Activated naive CD4-positive, alpha-beta T cell treated with Interleukin-2 at 50 U/mL for 16 hours (primary cell): ENCODE results near the gene PREX1.

Experiments
- DNase-seq: peaks from one replicate; pipeline ENCODE4 v3.0.0-alpha.2; 2020

Gene PREX1

GRCh38 chr20:48629069-48629959, 198.5 kb downstream of the PREX1 start:
- DNase-seq, result no peak

- no peak for DNase-seq
These were observed 200.1 kb downstream of the PREX1 start for GRCh38 chr20:48627737-48628128.

GRCh38 chr20:48626938-48627736, 200.7 kb downstream of the PREX1 start:
- DNase-seq, result no peak

GRCh38 chr20:48626226-48626937, 201.4 kb downstream of the PREX1 start:
- no peak for DNase-seq

- no peak for DNase-seq
These were observed 202.5 kb downstream of the PREX1 start for GRCh38 chr20:48625136-48625900.

- no peak for DNase-seq
These were observed 203.3 kb downstream of the PREX1 start for GRCh38 chr20:48624315-48625020.

GRCh38 chr20:48623906-48624265, 203.9 kb downstream of the PREX1 start:
- DNase-seq, result no peak

- DNase-seq, result no peak
These were observed 204.5 kb downstream of the PREX1 start for GRCh38 chr20:48623176-48623905.

GRCh38 chr20:48622421-48622820, 205.4 kb downstream of the PREX1 start:
- DNase-seq, result no peak

GRCh38 chr20:48621376-48622078, 206.3 kb downstream of the PREX1 start:
- DNase-seq, result no peak

GRCh38 chr20:48620507-48621375, 207.1 kb downstream of the PREX1 start:
- peak; percentile 72 for DNase-seq

- no peak for DNase-seq
These were observed 207.7 kb downstream of the PREX1 start for GRCh38 chr20:48620154-48620506.

- no peak for DNase-seq
These were observed 208.4 kb downstream of the PREX1 start for GRCh38 chr20:48619126-48620101.

- no peak for DNase-seq
These were observed 209.2 kb downstream of the PREX1 start for GRCh38 chr20:48618631-48619030.

GRCh38 chr20:48618052-48618451, 209.7 kb downstream of the PREX1 start:
- no peak for DNase-seq

- DNase-seq, result no peak
These were observed 210.3 kb downstream of the PREX1 start for GRCh38 chr20:48617481-48617880.

GRCh38 chr20:48616481-48616880, 211.3 kb downstream of the PREX1 start:
- no peak for DNase-seq

GRCh38 chr20:48615871-48616270, 211.9 kb downstream of the PREX1 start:
- no peak for DNase-seq
